Measurements from ENCODE around the gene CCDC167.
"Not testable (repeated sequence)": the region's sequence is repeated elsewhere in the genome, so short reads cannot be mapped to it uniquely, and the experiment has no call there.

Gene CCDC167

GRCh38 chr6:37507690-37508421, 8.2 kb upstream of the CCDC167 start:
- DNase-seq, result peak in 1 of 2 experiments; percentile 48

DNA sequence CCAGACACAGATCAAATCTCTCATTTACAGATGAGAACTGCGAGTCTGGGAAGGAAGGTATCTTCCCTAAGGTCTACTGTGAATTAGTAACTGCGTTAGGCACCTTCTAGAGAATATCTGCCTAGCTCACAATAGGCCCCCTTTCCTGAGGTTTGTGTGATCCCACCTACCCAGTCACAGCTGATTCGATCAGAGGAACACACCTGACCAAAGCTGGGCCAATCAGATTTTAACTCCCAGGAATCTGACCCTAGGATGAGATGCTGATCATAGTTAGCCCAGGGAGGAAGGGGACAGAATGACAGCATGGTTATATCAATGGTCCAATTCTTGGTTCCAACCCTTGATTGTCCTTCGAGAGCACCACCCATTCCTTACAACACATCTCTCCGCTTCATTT, 7.4 kb upstream of the CCDC167 start:
- DNase-seq, result no peak

- no peak for DNase-seq
Measured at GRCh38 chr6:37506479-37506878, 6.8 kb upstream of the CCDC167 start.

- no peak for DNase-seq
Measured at GRCh38 chr6:37504024-37504423, 4.3 kb upstream of the CCDC167 start.

DNA sequence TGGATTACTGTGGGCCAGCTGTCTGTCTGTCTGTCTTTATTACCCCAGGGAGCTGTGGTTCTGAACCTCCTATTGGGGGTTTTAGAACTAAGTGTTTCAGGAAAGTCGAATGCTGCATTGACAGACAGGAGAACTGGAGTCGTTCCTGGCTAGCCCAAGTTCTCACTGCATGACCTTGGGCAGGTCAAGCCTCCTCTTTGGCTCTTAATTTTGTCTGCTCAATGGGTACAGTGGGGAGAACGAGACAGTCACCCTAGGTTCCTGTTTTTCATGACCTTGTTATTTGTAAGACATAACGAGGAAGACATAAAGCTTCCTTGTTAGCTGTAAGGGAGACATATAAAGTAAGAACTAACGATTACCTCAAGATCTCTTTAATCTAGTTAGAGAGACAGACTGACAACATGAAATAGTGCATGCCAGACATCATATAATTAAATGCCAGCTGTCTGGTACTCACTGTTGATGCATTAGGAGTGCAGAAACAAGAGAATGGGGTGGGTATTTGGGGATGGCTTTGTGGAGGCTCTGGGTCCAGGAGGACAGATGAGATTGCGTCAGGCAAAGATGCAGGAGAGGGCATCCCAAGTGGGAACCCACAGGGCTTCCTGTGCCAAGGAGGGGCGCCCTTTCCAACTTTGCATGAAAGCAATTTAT, 3.7 kb upstream of the CCDC167 start:
- no peak for DNase-seq

GRCh38 chr6:37502703-37503291, 3.1 kb upstream of the CCDC167 start:
- DNase-seq, result peak in 1 of 2 experiments; percentile 44

DNA sequence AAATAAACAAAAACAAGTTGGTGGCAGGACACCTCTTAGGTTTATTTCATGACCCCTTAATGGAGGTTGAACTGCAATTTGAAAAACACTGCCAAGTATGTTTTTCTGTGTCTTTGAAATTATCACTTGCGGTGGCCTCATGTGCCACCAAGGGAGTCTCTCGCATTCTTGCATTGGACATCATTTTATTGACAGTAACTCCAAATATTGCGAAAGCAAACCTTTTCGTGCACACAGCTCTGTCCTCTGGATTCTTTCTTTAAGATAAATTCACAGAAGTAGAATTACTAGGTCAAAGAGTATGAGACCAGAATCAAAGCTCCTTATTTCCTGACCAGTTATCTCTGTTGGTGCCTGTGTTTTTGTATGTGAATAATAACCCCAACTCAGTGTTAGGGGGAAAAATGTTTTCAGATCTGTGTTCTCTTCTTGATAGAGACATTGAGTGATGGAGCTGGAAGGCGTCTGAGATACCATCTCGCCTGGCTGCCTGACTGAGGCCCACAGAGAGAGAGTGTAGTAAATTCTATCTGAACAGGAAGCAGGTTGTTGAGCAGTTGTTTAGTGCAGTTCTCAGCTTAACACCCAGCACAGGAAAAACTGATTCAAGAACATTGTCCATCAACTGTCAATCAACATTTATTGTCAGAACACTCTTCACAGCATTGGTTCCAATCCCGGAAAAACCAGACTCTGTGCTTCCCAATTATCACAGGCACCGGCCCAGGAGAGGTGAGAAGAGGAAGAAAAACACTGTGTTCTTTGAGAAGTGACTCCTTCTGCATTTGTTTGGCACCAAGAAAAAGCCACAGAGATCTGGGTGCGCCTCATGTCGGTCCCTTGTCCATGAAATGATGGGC, 2.2 kb upstream of the CCDC167 start:
- no peak for DNase-seq

GRCh38 chr6:37500904-37501303, 1.2 kb upstream of the CCDC167 start:
- DNase-seq, result not testable (repeated sequence)

DNA sequence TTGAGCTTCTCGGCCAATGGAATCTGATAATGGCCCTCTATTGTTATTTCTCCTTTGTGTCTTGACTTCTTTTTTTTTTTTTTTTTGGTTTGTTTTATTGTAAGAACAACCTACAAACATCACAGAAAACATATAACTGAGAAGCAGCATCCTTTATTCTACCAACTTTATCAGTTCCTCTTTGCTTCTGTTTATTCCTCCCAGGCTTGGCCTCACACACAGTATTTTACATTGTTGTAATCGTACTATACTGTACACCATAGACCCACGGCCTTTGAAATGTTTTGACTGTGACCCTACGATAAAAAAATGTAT, 558 bp upstream of the CCDC167 start:
- DNase-seq, result no peak

- DNase-seq, result no peak
Measured at GRCh38 chr6:37496951-37497885, 2.5 kb downstream of the CCDC167 start.

- peak in 1 of 2 experiments; percentile 63 for DNase-seq
Measured at GRCh38 chr6:37495244-37495934, 4.3 kb downstream of the CCDC167 start.

GRCh38 chr6:37493661-37493995, 6.1 kb downstream of the CCDC167 start:
- no peak for DNase-seq

- no peak for DNase-seq
Measured at GRCh38 chr6:37492991-37493660, 6.6 kb downstream of the CCDC167 start.

GRCh38 chr6:37492236-37492972, 7.3 kb downstream of the CCDC167 start:
- no peak for DNase-seq

GRCh38 chr6:37491830-37492208, 7.9 kb downstream of the CCDC167 start:
- DNase-seq, result no peak

DNA sequence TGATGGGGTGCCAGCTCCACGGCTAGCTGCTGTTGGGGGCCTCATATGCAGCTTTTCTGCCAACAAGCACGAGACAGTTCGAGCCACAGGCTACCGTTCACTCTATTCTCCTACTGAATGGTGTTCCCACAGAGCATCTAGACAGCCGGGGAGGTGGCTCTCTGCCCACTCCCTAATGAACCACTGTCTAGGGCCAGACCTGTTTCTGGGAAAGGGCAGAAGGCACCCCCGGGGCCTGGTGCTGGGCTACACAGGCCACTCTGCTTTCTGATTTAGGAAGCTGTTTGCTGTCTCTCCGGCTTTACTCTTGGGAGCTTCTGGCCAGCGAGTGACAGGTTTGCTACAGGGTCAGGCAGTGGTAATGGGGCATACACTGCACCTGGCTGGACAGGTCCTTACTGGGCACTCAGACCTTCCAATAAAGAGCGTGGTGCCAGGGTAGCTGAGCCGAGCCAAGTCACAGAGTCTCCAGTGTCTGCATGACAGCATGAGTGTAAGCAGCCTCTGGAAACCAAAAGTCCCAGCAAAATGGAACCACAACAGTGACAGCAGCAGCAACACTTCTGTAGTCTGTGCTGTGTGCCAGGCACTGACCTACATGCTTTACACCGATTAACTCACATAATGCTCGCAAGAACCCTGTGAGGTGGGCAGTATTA, 8.4 kb downstream of the CCDC167 start:
- no peak for DNase-seq

- no peak for DNase-seq
Measured at GRCh38 chr6:37490536-37491170, 9.0 kb downstream of the CCDC167 start.

DNA sequence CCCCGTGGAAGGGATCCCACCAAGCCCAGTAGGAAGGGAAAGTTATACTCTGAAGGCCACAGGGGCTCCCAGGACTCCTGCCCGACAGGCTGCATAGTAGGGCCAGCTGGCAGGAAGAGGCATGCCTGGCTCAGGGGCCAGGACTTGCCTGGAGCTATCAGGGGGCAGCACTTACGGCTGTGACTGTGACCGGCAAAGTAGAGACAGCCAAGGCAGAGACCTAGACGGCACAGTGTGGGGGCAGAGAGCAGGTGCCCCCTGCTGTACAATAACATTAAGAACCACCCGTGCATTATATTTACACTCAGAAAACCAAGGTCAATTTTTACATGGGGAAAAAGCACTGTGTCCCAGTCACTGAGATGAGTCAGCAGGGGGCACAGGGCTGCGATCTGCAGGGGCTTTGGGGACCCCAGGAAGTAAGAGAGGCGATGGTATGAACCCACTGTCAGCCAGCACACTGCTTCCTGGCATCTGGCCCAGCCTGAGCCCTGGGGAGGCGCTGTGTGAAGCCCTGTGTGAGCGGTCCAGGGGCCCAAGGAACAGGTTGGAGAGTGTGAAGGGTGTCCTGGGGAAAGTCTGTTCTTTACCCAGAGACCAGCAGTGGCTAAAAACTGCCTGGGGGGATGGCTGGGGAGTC, 9.9 kb downstream of the CCDC167 start:
- DNase-seq, result no peak

DNA sequence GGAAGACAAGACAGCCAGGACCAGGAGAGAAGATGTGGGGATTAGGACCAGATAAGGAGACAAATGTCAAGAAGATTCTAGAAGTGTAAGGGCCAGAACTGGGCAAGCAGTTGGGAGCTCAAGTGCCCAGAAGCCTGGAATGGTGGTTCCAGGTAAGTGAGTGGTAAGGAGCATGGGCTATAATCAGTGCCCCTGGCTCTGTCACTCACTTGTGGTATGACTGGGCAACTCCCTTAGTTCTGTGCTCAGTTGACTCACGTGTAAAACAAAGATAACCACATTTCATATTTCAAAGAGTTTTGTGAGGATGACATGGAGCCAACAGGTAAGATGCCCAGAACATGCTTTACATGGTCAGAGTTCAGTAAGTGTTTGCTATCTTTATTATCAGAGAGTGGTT, 11.2 kb downstream of the CCDC167 start:
- peak in 1 of 2 experiments; percentile 47 for DNase-seq

Data from activated CD4-positive, alpha-beta T cell treated with anti-CD3 and anti-CD28 coated beads, Interleukin-2, amount 50 U/mL, for 48 hours (primary cell).